GM19025 (cell line): ENCODE measurements around the gene SGIP1.
"Not testable (repeated sequence)": the region's sequence is repeated elsewhere in the genome, so short reads cannot be mapped to it uniquely, and the experiment has no call there.

Experiments
- ATAC-seq: cut with Tn5 transposase; IDR thresholded peaks from one replicate; pipeline ENCODE4 v1.9.1; 2021; ENCODE audit warnings: mild to moderate bottlenecking, low read depth, moderate library complexity; ENCODE audit not compliant: unreplicated experiment

The SGIP1 gene

DNA sequence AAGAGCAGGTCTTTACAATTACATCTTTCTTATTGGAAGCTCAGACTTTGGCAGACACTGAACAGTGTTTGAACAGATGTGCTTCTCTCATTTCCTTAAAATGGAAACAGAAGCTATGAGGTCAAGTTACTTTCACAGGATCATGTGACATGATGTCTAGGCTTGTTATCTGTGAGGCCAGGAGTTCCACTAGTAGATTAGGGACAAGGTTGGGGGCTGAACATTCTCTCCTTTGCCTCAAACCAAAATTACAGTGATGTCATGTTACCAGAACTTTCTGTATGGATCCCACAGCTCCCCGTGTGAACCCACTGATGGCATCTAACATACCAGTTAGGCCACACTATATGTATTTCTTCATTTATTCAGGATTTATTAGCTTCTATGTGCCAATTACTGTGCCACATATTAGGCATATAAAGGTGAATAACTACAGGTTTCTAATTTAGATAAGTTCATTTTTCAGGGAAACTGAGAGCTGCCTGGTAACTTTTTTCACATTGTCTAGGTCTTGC is 224.3 kb downstream of the SGIP1 start:
- peak; percentile 99 for ATAC-seq

DNA sequence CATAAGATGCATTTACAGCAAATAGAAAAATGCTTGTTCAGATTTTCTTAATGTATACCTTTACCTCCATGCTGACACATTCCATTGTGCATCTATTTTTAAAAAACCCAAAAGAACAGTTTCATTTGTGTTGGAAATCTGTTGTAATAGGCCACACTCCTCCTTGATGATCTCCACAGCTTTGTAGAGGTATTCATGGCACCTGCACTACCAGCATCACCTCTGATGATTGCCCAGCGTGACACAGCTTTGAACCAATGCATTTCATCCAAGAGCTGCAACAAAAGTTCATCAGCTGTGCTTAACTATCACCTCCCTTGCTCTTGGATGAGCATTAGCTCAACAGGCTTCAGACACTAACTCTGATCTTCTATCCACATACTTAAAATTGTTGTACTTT is 226.6 kb downstream of the SGIP1 start:
- no peak for ATAC-seq

DNA sequence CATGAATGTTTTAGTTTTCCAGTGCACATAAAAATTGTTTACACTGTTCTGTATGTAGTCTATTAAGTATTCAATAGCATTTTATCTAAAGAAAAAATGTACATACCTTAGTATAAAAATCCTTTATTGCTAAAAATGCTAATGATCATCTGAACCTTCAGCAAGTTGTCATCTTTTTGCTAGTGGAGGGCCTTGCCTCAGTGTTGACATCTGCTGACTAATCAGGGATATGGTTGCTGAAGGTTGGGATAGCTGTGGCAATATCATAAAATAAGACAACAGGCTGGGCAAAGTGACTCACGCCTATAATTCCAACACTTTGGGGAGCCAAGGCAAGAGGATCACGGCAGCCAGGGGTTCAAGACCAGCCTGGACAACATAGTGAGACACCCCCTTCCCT is 227.3 kb downstream of the SGIP1 start:
- ATAC-seq, result no peak

DNA sequence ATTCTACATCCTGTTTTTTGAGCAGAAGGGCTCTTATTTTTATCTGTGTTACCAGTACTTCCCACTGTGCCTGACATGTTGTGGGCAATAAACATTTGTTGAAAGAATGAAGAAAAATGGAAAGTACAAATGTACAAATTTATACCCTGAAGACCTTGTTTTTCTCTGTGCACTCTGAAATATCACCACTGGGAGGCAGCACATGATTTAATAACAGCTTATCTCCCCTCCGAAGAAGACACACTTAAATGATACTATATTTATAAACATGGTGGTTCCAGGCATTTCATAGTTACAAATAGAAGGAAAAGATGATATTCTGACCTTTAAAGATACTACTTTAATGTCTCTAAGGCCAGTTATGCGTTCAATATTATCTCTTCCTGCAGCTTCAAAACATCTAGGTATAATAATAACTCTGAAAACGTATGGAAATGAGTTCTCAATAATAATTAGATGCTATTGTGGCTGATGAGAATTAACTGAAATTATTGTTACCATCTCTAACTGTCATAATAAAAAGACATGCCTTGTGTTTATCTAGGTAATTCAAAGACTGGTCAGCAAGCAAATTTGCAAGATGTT is 231.1 kb downstream of the SGIP1 start:
- ATAC-seq, result no peak

DNA sequence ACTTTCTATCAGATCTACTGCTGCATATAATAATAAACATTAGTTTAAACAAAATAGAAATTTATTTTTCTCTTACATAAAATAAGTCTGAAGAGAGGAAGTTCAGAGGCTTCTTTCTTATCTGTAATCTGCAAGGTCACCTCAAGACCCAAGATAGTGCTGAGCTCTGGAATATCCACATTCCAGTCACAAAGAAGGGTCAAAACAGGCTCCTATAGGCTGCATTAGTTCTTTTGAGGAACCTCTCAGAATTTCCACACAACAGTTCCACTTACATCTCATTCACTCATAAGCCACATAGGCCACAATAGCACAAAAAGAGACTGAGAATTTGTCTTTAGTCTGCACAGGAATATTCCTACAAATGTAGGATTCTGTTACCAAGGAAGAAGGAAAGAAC is 233.7 kb downstream of the SGIP1 start:
- ATAC-seq, result no peak

DNA sequence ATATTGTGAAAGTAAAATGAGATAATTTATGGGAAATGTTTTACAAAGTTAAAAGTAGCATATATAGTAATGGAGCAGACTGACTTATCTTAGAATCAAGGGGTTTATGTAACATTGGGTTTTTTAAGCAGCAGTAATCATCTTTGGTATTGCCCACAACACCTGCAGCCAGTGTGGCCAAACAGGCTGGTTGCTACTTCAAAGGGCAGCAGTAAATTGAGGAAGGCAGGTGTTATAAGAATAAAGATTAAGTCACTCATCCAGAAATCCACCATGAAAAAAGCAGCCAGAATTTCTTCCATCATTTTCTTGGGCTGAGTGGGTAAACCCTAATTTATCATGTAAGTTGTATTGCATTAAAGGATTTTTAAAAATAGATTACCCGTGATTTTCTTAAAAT is 235.0 kb downstream of the SGIP1 start:
- no peak for ATAC-seq

DNA sequence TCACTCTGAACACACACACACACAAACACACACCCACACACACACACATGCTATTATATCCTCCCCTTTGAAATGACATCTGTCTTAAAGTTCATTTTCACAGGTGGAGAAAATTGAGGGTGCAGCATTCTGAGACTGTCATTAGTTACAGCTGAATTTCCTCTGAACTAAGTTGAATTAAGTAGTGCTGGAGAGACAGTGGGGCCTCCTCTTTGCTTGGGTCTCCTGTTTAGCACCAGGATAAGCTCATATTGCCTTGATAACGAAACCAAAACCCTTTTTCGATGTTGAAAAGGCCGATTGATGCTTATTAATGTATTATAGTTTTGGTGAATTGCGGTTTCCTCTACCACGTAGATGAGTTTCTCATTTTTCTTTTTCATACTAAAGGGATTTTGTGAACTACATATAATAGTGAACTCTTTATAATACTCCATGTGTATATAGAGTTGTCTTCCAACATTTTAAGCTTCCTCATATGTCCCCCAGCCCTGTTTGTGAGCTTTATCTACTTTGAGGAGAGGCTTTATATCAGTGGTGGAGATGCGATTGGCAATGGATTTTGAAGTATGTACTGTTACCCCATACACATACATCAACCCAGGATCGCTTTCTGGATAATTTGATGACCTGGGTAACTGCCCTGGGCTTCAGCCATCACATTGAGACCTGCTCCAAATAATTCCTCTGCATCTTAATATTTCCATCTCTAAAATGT is 235.7 kb downstream of the SGIP1 start:
- no peak for ATAC-seq

DNA sequence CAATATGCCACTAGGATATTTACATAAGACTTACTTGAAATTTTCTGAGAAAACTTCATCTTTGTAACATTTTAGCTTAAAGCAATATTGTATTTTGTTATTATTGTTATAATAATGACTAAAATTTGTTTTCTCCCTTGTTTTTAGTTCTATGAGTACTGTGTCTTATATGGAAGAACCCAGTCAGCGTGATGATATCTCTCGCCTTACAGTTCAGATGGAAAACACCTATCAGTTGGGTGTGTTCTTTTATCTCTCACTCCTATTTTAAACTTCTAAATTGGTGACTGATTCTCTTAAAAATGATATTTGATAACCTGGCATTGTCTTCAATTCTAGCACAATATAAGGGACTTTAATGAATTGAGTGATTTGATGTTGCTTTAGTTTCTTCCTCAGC is 236.3 kb downstream of the SGIP1 start:
- ATAC-seq, result no peak

DNA sequence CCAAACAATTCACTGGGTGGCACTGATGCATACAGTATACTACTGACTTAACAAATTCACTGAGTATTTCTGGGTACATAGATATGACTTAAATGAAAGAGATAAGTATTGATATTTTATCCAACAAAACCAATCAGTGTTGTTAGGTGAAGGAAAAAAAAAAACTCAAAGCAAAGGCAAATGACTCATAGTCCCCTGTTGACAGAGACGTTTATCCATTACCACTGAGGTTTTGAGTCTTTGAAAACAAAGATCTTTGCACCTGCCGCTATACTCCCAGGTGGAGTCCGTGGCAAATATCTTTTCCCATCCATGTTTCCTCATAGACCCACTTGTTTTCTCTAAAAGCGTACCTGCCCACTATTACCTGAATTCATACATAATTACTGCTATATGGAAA is 236.7 kb downstream of the SGIP1 start:
- no peak for ATAC-seq

DNA sequence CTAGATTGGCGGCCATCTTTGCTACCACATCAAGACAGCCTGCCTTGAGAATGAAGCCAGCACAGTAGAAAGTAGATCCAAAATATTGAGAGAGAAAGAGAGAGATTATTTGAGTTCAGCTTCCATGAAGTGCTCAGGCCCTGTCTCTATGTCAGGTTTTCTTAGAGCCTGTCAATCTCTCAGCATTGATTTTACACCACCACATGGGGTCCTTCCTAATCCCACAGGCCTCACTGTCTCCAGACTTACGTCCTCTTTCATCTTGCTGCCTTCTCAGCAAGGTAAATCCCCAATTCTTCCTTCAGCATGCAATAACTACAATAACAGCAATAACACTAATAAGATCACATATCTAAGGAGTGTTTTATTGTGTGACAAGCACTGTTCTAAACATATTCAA is 239.3 kb downstream of the SGIP1 start:
- ATAC-seq, result no peak

DNA sequence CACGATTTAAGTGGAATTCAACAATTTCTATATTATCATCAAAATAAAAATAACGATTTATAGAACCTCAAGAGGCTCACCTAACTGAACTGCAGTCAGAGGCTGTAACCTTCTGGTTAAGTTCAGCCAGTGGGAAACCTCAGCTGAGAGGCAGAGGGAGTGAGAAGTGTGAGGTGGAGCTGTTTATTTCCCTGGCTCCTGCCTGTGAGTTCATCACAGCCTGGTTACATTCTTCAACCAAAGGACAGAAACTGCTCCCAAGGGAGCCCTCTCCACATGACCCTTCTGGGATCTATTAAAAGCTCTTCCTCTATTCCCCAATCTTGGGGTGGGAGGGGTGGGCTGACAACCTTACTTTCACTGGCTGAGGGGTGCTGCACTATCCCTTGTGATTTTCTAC is 240.5 kb downstream of the SGIP1 start:
- ATAC-seq, result no peak

DNA sequence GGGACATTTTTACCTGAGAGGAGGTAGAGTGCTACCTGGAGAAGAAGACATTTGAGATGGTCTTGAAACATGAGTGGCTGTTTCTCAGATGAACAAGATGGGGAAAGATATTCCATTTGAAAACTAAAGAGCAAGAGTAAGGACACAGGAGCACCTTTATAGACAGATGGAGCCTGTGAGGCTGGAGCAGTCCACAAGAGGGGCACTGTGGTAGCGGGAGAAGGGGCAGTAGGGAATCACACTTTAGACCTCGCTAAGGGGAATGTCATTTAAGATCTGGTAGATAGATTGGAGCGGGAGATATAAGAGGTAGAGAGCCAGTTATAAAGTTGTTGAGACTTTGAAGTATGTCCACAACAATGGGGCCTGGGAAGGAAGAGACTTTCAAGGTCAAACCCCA is 241.7 kb downstream of the SGIP1 start:
- no peak for ATAC-seq

DNA sequence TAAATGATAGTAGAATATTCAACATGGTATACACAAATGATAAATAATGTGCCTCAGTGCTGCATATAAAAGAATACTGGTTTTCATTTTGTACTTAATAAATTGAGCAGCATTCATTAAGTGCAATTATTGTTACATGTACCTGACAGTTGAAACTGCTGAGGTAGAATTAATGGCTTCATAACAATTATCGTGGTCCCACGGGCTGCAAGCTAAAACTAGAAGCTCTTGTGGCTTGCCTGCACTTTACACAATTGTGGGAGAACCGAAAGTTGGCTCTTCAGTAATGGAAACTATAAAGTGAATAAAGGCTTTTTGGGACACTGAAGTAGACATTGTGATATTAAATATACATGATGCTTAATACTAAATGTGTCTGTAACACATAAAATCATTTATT is 243.9 kb downstream of the SGIP1 start:
- ATAC-seq, result no peak

DNA sequence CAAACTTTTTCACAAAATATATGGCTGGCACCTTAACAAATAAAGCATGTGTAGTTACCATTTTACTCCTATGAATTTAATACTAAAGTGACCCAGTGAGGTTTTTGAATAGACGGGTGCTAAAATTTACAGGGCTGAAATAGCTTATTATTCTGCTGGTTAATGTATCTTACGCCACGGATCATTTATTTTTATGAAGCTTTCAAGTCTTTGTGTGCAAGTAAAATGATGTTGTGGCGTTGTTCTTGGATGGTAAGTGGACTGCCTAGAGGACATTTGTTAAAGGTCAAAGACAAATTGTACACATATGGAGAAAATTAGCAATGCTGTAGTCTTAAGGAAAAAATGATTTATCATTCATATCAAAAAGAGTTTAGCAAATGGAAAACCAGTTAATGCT is 244.3 kb downstream of the SGIP1 start:
- no peak for ATAC-seq

DNA sequence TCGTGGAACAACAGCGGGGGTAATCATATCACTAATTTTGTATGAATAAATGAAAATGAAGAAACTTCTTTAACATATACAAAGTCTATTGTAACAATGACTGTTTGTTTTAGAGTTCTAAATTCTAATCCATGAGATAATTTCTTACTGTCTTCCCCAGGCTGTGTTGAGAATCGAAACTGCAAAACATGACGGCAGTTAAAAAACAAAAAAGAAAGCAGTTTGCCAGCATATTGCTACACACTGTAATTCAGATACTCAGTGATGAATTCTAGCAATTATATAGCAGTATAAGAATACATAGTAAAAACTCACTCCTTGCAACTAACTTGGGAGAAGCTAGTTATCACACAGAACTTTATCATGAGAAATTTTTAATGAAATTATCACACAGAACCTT is 245.0 kb downstream of the SGIP1 start:
- ATAC-seq, result no peak

DNA sequence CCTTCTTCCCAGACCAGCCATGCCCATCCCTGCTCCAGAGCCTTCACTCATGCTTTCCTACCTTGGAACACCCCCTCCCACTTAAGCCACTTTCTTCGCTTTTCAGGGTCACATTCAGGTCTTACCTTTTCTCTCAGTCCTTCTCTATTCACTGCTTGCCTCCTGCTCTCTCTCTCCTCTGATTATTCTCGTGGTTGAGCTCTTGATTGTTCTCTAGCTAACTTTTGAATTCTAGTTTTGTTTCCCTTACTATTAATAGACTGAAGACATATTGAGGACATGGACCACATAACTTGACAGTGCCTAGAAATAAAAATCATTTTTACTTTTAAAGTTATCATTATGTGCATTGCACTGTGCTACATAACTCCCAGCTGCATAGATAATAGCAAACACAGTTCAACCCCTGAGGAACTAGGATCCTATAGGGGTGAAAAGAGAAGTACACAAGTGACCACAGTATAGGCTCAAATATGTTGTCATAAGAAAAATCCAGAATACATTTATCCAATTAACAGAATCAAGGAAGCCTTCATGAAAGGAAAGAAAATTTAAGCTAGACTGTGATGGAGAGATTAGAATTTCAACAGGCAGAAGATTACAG is 245.6 kb downstream of the SGIP1 start:
- no peak for ATAC-seq

DNA sequence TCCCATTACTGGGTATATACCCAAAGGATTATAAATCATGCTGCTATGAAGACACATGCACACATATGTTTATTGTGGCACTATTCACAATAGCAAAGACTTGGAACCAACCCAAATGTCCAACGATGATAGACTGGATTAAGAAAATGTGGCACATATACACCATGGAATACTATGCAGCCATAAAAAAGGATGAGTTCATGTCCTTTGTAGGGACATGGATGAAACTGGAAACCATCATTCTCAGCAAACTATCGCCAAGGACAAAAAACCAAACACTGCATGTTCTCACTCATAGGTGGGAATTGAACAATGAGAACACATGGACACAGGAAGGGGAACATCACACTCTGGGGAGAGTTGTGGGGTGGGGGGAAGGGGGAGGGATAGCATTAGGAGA is 251.8 kb downstream of the SGIP1 start:
- ATAC-seq, result not testable (repeated sequence)

DNA sequence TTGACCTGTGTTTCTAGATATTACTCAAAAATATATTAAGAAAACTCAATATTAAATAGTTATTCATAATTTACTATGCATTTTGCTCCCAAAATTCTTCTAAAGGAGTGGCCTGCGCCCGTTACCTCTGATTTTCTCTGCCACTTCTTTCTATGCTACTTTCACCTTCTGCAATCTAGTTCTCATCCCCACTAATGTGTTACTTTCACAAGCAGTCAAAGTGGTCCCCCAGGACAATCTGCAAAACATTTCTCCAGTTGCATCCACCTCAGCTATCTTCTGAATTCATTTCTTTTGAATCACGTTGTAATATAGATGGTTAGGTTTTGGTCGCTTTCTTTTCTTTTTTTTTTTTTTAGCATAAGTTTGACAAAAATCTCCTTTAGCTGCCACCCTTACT is 253.7 kb downstream of the SGIP1 start:
- no peak for ATAC-seq

DNA sequence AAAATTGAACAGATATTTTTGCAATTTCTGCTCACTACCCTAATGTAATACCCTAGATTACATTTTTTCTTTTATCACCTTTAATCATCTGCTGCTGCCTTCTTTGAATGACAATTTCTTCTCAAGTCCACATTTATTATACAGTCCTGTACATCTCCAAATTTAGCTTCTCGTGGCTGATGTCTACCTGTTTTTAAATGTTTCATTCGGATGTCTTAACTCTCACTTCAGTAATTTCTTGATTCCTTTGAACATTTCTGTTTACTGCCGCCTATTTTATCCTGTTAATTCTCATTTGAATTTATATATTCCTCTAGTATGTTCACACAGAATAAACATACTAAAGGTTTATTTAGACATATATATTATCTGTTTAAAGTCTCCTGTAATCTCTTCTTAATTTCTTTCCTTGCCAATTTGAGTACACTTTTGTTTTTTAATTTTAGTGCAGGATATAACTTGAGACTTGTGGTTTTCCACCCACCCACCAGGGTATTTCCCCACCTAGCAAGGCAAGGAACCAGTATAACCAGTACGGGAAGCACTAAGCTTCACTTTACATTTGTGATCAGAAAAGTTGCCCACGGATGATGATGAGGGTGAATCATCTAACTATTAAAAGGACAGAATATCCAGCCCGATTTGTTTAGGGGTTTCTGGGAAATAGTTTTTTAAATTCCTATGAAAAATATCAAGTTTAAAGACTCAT is 254.4 kb downstream of the SGIP1 start:
- ATAC-seq, result no peak

DNA sequence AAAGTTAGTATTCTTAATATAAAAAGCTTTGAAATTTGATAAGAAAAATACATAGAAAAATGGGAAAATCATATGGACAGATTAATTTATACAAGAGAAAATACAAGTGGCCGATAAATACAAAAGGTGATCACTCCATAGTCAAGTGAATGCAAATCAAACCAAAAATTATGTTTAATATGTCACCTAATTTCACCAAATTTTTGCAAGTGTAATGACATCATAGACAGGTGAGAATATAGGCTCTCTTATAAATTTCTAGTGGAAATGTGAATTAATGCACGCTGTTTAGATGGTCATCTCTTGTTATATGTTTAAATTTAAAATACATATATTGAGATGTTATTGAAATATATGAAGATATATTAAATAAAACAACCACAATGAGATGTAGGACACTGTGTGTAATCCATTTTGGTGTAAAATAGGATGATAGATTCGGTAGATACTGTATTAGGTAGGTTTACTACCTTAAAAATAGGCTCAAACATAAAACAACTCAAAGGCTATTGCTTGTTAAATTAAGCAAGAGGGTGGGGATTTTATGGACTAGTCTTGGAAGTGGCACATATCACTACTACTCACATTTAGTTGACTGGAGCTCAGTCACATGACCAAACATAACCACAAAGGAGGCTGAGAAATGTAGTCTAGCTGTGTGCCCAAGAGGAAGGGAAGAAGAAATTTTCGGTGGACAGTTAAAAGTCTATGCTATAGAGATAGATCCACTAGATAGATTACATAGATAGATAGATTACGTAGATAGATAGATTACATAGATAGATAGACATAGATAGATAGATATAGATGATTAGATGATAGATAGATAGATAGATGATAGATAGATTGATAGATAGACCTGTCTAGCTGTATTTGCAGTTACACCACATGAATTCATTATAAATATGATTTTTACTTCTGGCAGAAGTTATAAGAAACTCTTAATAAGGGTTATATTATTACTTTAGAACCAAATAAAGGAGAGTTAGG is 258.0 kb downstream of the SGIP1 start:
- no peak for ATAC-seq
